Smooth muscle cell (in vitro differentiated cells): ENCODE measurements around the gene DDTL. TPM values are rescaled to one million over a fixed set of nuclear protein-coding genes. Genes with fewer than 3 reads are reported as not detected.

Experiments
- DNase-seq: peaks from one replicate; lab custom pipeline; 2025; ENCODE audit not compliant: unreplicated experiment; lab: John Stamatoyannopoulos, UW
- H2AFZ ChIP-seq: fragments of 200-600 bp; sonication (generic); 2 replicates; pipeline ENCODE4 v1.6.0; 2016; ENCODE audit warnings: antibody characterized with exemption, low read depth, mild to moderate bottlenecking
- H3F3A ChIP-seq: fragments of 200-600 bp; sonication (generic); 2 replicates; pipeline ENCODE4 v1.6.0; 2017; ENCODE audit warnings: antibody characterized with exemption, low read depth
- H3K27ac ChIP-seq: fragments of 200-600 bp; sonication (generic); 2 replicates; pipeline ENCODE4 v1.5.1; 2016; ENCODE audit warnings: low read depth, mild to moderate bottlenecking
- H3K27me3 ChIP-seq: fragments of 200-600 bp; sonication (generic); 2 replicates; pipeline ENCODE4 v1.6.1; 2016; ENCODE audit warnings: low read depth, mild to moderate bottlenecking
- H3K36me3 ChIP-seq: fragments of 200-600 bp; sonication (generic); 2 replicates; pipeline ENCODE4 v1.5.1; 2016; ENCODE audit warnings: low read depth
- H3K4me1 ChIP-seq: fragments of 200-600 bp; sonication (generic); 2 replicates; pipeline ENCODE4 v1.5.1; 2016; ENCODE audit warnings: low read depth
- H3K4me2 ChIP-seq: fragments of 200-600 bp; sonication (generic); 2 replicates; pipeline ENCODE4 v1.6.0; 2016; ENCODE audit warnings: mild to moderate bottlenecking
- H3K4me3 ChIP-seq: fragments of 200-600 bp; sonication (generic); 2 replicates; pipeline ENCODE4 v1.5.1; 2016; ENCODE audit warnings: mild to moderate bottlenecking
- H3K79me2 ChIP-seq: fragments of 200-600 bp; sonication (generic); 2 replicates; pipeline ENCODE4 v1.6.0; 2016; ENCODE audit warnings: low read depth, mild to moderate bottlenecking
- H3K9ac ChIP-seq: fragments of 200-600 bp; sonication (generic); 2 replicates; pipeline ENCODE4 v1.6.0; 2016; ENCODE audit warnings: low read depth
- H3K9me3 ChIP-seq: fragments of 200-600 bp; sonication (generic); replicated peaks from 2 replicates; pipeline ENCODE4 v1.5.1; 2016; ENCODE audit warnings: low read depth
- H4K20me1 ChIP-seq: fragments of 200-600 bp; sonication (generic); 2 replicates; pipeline ENCODE4 v1.6.0; 2016; ENCODE audit warnings: low read depth
- WGBS: methylation state at CpG from one replicate; pipeline ENCODE4 v1.1.7; 2016; ENCODE audit warnings: low lambda C conversion rate; 5-methylcytosine and 5-hydroxymethylcytosine counted together
- polyA plus RNA-seq: library from polyadenylated mRNA; unstranded; fragments of >200 nt; fragmentation: Nextera tagmentation; extraction: Ambion mirVana; gene quantifications from 2 replicates; pipeline ENCODE4 v1.2.1, GENCODE V29; 2016
- total RNA-seq: library from RNA; depleted of rRNA; stranded (reverse); fragments of >200 nt; gene quantifications from 2 replicates; pipeline ENCODE4 v1.2.3, GENCODE V29; 2014
- TF ChIP-seq, protein P1 (sequence below): fragments of 200-600 bp; sonication (generic); IDR thresholded peaks from 2 replicates; pipeline ENCODE4 v1.5.1; 2017; ENCODE audit warnings: borderline replicate concordance, mild to moderate bottlenecking, antibody characterized with exemption; ENCODE audit not compliant: insufficient read depth, poor library complexity, severe bottlenecking

Gene DDTL
- total and polyA plus RNA-seq, 2 experiments from 2014 or later = 0.24 TPM; not detected in 1

DNA sequence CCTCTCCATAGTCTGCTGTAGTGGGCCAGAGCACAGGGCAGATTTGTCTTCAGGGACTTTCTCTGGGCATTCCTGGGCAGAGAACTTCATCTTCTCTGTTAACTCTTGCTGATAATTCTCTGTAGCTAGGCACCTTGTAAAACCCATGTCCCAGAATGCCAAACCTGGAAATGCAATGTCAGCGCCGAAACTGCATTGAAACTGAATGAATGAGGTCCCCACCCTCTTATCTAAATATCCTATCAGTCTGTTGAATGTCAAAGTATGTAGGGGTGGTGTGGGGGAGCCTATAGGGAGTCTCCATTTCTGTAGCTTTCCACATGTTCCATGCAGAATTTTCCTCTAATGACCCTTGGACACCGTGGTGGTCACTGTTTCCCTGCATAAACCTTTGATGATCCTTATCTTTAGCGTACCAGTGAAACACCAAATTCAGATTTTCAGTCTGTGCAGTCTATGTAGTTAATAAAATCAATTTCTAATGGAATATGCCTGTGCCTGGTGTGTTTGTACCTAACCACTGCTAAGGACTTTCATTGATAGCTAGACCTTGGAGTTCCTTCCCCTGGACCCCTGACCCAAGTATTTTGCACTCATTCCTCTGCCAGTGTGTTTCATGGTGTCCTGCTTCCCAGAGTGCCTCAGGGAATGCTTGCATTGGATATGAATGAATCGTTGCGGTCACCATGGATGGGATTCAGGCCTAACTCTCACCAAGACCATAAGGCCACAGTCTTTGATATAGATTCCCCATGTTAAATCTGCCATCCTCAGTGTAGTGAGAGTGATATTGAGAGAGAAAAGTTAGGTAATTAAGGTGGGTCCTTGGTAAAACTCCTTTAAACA lies 41.9 kb downstream of the DDTL start:
- H3K4me2 ChIP-seq = no peak overlapping the region
- H3K27ac ChIP-seq = no peak overlapping the region
- WGBS = 92% methylated on average over 6 of the region's 6 CpGs
- TF ChIP-seq, protein P1, sequence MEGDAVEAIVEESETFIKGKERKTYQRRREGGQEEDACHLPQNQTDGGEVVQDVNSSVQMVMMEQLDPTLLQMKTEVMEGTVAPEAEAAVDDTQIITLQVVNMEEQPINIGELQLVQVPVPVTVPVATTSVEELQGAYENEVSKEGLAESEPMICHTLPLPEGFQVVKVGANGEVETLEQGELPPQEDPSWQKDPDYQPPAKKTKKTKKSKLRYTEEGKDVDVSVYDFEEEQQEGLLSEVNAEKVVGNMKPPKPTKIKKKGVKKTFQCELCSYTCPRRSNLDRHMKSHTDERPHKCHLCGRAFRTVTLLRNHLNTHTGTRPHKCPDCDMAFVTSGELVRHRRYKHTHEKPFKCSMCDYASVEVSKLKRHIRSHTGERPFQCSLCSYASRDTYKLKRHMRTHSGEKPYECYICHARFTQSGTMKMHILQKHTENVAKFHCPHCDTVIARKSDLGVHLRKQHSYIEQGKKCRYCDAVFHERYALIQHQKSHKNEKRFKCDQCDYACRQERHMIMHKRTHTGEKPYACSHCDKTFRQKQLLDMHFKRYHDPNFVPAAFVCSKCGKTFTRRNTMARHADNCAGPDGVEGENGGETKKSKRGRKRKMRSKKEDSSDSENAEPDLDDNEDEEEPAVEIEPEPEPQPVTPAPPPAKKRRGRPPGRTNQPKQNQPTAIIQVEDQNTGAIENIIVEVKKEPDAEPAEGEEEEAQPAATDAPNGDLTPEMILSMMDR = no peak
- peaks cover 22% of the 10 kb centered on the region for H3K79me2 ChIP-seq
- H2AFZ ChIP-seq = no peak overlapping the region
- DNase-seq = no peak
- peaks cover 12% of the 10 kb centered on the region for H3K4me1 ChIP-seq
- no peaks in the 10 kb centered on the region for H3K36me3 ChIP-seq
- no peaks in the 10 kb centered on the region for H3K9me3 ChIP-seq
- peaks cover 8% of the 10 kb centered on the region for H3F3A ChIP-seq
- H3K9ac ChIP-seq = no peak overlapping the region
- peaks cover 8% of the 10 kb centered on the region for H4K20me1 ChIP-seq
- no peak overlapping the region for H3K4me3 ChIP-seq
- no peaks in the 10 kb centered on the region for H3K27me3 ChIP-seq

GRCh38 chr22:24009227-24010017 lies 42.7 kb downstream of the DDTL start:
- no peak overlapping the region for H3K4me3 ChIP-seq
- no peak overlapping the region for H3K27ac ChIP-seq
- no peak overlapping the region for H3K4me2 ChIP-seq
- WGBS = 88% methylated on average over 7 of the region's 7 CpGs
- no peaks in the 10 kb centered on the region for H3K36me3 ChIP-seq
- peaks cover 12% of the 10 kb centered on the region for H3K4me1 ChIP-seq
- no peaks in the 10 kb centered on the region for H3K9me3 ChIP-seq
- no peak overlapping the region for H2AFZ ChIP-seq
- DNase-seq = no peak
- peaks cover 31% of the 10 kb centered on the region for H3K79me2 ChIP-seq
- H3K9ac ChIP-seq = no peak overlapping the region
- peaks cover 8% of the 10 kb centered on the region for H3F3A ChIP-seq
- no peaks in the 10 kb centered on the region for H3K27me3 ChIP-seq
- H4K20me1 ChIP-seq = peaks cover 15% of the 10 kb centered on the region
- TF ChIP-seq, protein P1 = no peak

GRCh38 chr22:24010018-24010391 lies 43.3 kb downstream of the DDTL start:
- no peak overlapping the region for H3K9ac ChIP-seq
- H3F3A ChIP-seq = peaks cover 8% of the 10 kb centered on the region
- no peaks in the 10 kb centered on the region for H3K27me3 ChIP-seq
- no peaks in the 10 kb centered on the region for H3K9me3 ChIP-seq
- peaks cover 36% of the 10 kb centered on the region for H3K79me2 ChIP-seq
- H3K4me1 ChIP-seq = peaks cover 12% of the 10 kb centered on the region
- DNase-seq = no peak
- no peak overlapping the region for H3K27ac ChIP-seq
- no peak overlapping the region for H2AFZ ChIP-seq
- H3K4me3 ChIP-seq = no peak overlapping the region
- TF ChIP-seq, protein P1 = no peak
- no peaks in the 10 kb centered on the region for H3K36me3 ChIP-seq
- peaks cover 15% of the 10 kb centered on the region for H4K20me1 ChIP-seq
- no peak overlapping the region for H3K4me2 ChIP-seq
- 96% methylated on average over 2 of the region's 2 CpGs for WGBS
